Measurements from ENCODE around the gene PKMYT1.
A peak's percentile ranks its signal among the peaks of the same experiment; 100 is the strongest.
"Not testable (repeated sequence)": the region's sequence is repeated elsewhere in the genome, so short reads cannot be mapped to it uniquely, and the experiment has no call there.

The PKMYT1 gene

GRCh38 chr16:2933701-2934100 lies 46.5 kb downstream of the PKMYT1 start:
- ATAC-seq = no peak

GRCh38 chr16:2933136-2933535 lies 47.1 kb downstream of the PKMYT1 start:
- peak; percentile 6 for ATAC-seq
- DNase-seq = no peak

More at GRCh38 chr16:2933701-2934100, 46.5 kb downstream of the PKMYT1 start:
- DNase-seq = no peak

- not testable (repeated sequence) for ATAC-seq, DNase-seq
Observed at GRCh38 chr16:2931231-2931914, 48.9 kb downstream of the PKMYT1 start.

- ATAC-seq (no peak), DNase-seq (no peak)
Observed at GRCh38 chr16:2930236-2930635, 50.0 kb downstream of the PKMYT1 start.

- ATAC-seq = no peak
Observed at GRCh38 chr16:2929693-2930092, 50.6 kb downstream of the PKMYT1 start.

GRCh38 chr16:2928796-2929195 lies 51.5 kb downstream of the PKMYT1 start:
- no peak for DNase-seq
- no peak for ATAC-seq

More at GRCh38 chr16:2929693-2930092, 50.6 kb downstream of the PKMYT1 start:
- DNase-seq = no peak

- not testable (repeated sequence) for DNase-seq, ATAC-seq
Observed at GRCh38 chr16:2928151-2928550, 52.1 kb downstream of the PKMYT1 start.

GRCh38 chr16:2927010-2927646 lies 53.1 kb downstream of the PKMYT1 start:
- ATAC-seq (peak; percentile 98), DNase-seq (peak; percentile 88)

GRCh38 chr16:2926650-2926999 lies 53.6 kb downstream of the PKMYT1 start:
- ATAC-seq (no peak), DNase-seq (no peak)

- ATAC-seq = no peak
Observed at GRCh38 chr16:2925951-2926649, 54.1 kb downstream of the PKMYT1 start.

GRCh38 chr16:2924901-2925755 lies 55.1 kb downstream of the PKMYT1 start:
- ATAC-seq (no peak), DNase-seq (no peak)

More at GRCh38 chr16:2925951-2926649, 54.1 kb downstream of the PKMYT1 start:
- no peak for DNase-seq

GRCh38 chr16:2923481-2923880 lies 56.8 kb downstream of the PKMYT1 start:
- ATAC-seq = no peak
- no peak for DNase-seq

Measured in stimulated activated naive CD8-positive, alpha-beta T cell treated with anti-CD3 and anti-CD28 coated beads, Interleukin-15, Interleukin-2, amounts not matched to agents 100 U/mL and 50 U/mL, for 24 hours (primary cell).